Stomach (tissue), 4 donors: ENCODE results near the gene ANTKMT.
"Not testable (repeated sequence)": the region's sequence is repeated elsewhere in the genome, so short reads cannot be mapped to it uniquely, and the experiment has no call there.

Experiments
- CTCF ChIP-seq, 7 experiments: fragments of 450-650 bp in 4 of 7; fragments of 200-600 bp in 3 of 7; sonication (generic) in 3 of 7; IDR thresholded peaks; one replicate each; pipeline ENCODE4 v1.5.1; 2016 to 2019; ENCODE audit warnings: antibody characterized with exemption in 7 of 7, control low read depth in 2 of 7, mild to moderate bottlenecking in 1 of 7
- POLR2A ChIP-seq, 4 donors: fragments of 450-650 bp; IDR thresholded peaks; one replicate each; pipeline ENCODE4 v1.6.1; 2016; ENCODE audit warnings: antibody characterized with exemption in 4 of 4, control low read depth in 2 of 4, mild to moderate bottlenecking in 1 of 4, moderate library complexity in 1 of 4
- POLR2AphosphoS5 ChIP-seq, 3 donors: sonication (generic); formaldehyde crosslinking; IDR thresholded peaks; one replicate each; pipeline ENCODE4 v1.6.1; 2016; ENCODE audit warnings: antibody characterized with exemption in 3 of 3

GRCh38 chr16:691242-691641 lies 29.7 kb upstream of the ANTKMT start:
- not testable (repeated sequence) for TF ChIP-seq POLR2A, CTCF, POLR2AphosphoS5 (IDR thresholded peaks at IDR 0.05)
